HepG2 (cell line): ENCODE measurements around the gene TNFRSF18. TPM values are rescaled to one million over a fixed set of nuclear protein-coding genes. Genes with fewer than 3 reads are reported as not detected.

ENCODE experiments used
- GMEB2 ChIP-seq: IDR thresholded peaks from 2 replicates; pipeline ENCODE4 v1.6.1; 2016; ENCODE audit warnings: missing biosample characterization, missing genetic modification reagents, low read depth
- JUNB ChIP-seq: sonication (generic); formaldehyde crosslinking; IDR thresholded peaks from 2 replicates; pipeline ENCODE4 v1.8.0; 2022; ENCODE audit warnings: missing genetic modification reagents, mild to moderate bottlenecking, borderline replicate concordance
- MBD4 ChIP-seq: IDR thresholded peaks from 2 replicates; pipeline ENCODE4 v1.6.1; 2012; ENCODE audit warnings: low read length, inconsistent platforms, borderline replicate concordance
- MYC ChIP-seq: sonication (generic); formaldehyde crosslinking; IDR thresholded peaks from 2 replicates; pipeline ENCODE4 v1.9.0; 2021; ENCODE audit warnings: missing genetic modification reagents, borderline replicate concordance
- NCOA5 ChIP-seq: sonication (generic); formaldehyde crosslinking; IDR thresholded peaks from 2 replicates; pipeline ENCODE4 v1.4.0; 2020; ENCODE audit warnings: missing genetic modification reagents
- PAXIP1 ChIP-seq: sonication (generic); formaldehyde crosslinking; conservative IDR thresholded peaks from 2 replicates; pipeline ENCODE4 v1.4.0; 2020; ENCODE audit warnings: mild to moderate bottlenecking, missing genetic modification reagents, moderate library complexity
- POLR2G ChIP-seq: fragments of 200-400 bp; formaldehyde crosslinking; IDR thresholded peaks from 2 replicates; pipeline ENCODE4 v1.6.1; 2018; ENCODE audit warnings: mild to moderate bottlenecking, low read depth, low read length, moderate library complexity
- TAF15 ChIP-seq: fragments of 200-400 bp; formaldehyde crosslinking; IDR thresholded peaks from one replicate; pipeline ENCODE4 v1.6.1; 2018; ENCODE audit warnings: mild to moderate bottlenecking, low read depth, low read length; ENCODE audit not compliant: poor library complexity, severe bottlenecking
- ZBTB10 ChIP-seq: sonication (generic); formaldehyde crosslinking; IDR thresholded peaks from 2 replicates; pipeline ENCODE4 v1.4.0; 2020; ENCODE audit warnings: missing genetic modification reagents, borderline replicate concordance
- ZFP36 ChIP-seq: fragments of 150-350 bp; IDR thresholded peaks from 2 replicates; pipeline ENCODE4 v1.6.1; 2018; ENCODE audit warnings: borderline replicate concordance, low read length, low read depth; ENCODE audit not compliant: partially characterized antibody
- ZNF691 ChIP-seq: sonication (generic); formaldehyde crosslinking; IDR thresholded peaks from 2 replicates; pipeline ENCODE4 v1.4.0; 2020; ENCODE audit warnings: missing genetic modification reagents, low read depth, mild to moderate bottlenecking, borderline replicate concordance
- polyA plus RNA-seq, 8 experiments: library from polyadenylated mRNA; depleted of rRNA in 3 of 8; stranded (reverse) in 7 of 8; unstranded in 1 of 8; fragments of >200 nt; fragmentation: Illumina TruSeq in 4 of 8; extraction: Trizol in 4 of 8; gene quantifications; 2 replicates each; pipeline versions ENCODE4 v1.2.1 to v1.2.3, GENCODE V29; 2011 to 2016; ENCODE audit warnings: low read depth in 4 of 8, missing spikeins in 1 of 8, mixed read lengths in 1 of 8; ENCODE audit not compliant: insufficient read depth in 1 of 8
- total RNA-seq, 5 experiments: library from RNA; depleted of rRNA; stranded (reverse); fragments of >200 nt; fragmentation: Illumina TruSeq; extraction: Trizol; gene quantifications; 2 replicates each; pipeline ENCODE4 v1.2.3, GENCODE V29; 2016; ENCODE audit warnings: low read depth in 1 of 5

The TNFRSF18 gene
- total and polyA plus RNA-seq, 2 of the 13 experiments (the other 11 are each of a cell fraction or from before 2014, with no cell fraction given) = not detected

- TF ChIP-seq ZBTB10 (CRISPR knock-in tag) (no peak), GMEB2 (CRISPR knock-in tag) (no peak), ZFP36 (no peak), MBD4 (no peak), POLR2G (no peak), ZNF691 (CRISPR knock-in tag) (no peak), JUNB (CRISPR knock-in tag) (no peak), TAF15 (no peak), MYC (CRISPR knock-in tag) (no peak), NCOA5 (CRISPR knock-in tag) (no peak), PAXIP1 (CRISPR knock-in tag) (no peak)
Measured at GRCh38 chr1:1157033-1157365, 49.4 kb downstream of the TNFRSF18 start (continued).
